HCT116 (cell line): ENCODE data around the gene RAB11FIP2. TPM values are rescaled to one million over a fixed set of nuclear protein-coding genes. Genes with fewer than 3 reads are reported as not detected.

Experiments used
- ATAC-seq: fragments of 200-7000 bp; cut with Tn5 transposase; 2 replicates; pipeline ENCODE4 v1.9.1; 2020; ENCODE audit warnings: mild to moderate bottlenecking, moderate library complexity
- BruUV-seq: library from RNA; stranded (reverse); fragments of 400-500 nt; replicated peaks from 2 replicates; lab custom pipeline; 2021; lab: Mats Ljungman, UMichigan
- CTCF ChIA-PET: fragments of 300-600 bp; sonication (Branson Sonifier 250); formaldehyde crosslinking; loops from one replicate; lab custom pipeline; 2021; ENCODE audit warnings: antibody characterized with exemption; lab: Charles Lee
- POLR2A ChIA-PET: fragments of 300-600, 350-600 bp; sonication (Branson Sonifier 250); formaldehyde crosslinking; loops from one replicate; lab custom pipeline; 2021; ENCODE audit warnings: antibody characterized with exemption; lab: Charles Lee
- RAD21 ChIA-PET, 2 experiments: fragments of 300-600 bp; sonication (Branson Sonifier 250); formaldehyde crosslinking; loops; one replicate each; lab custom pipeline; 2023; ENCODE audit warnings: low total read pairs in 2 of 2; ENCODE audit not compliant: uncharacterized antibody in 2 of 2, unreplicated experiment in 2 of 2, low non-redundant PET in 1 of 2; lab: Charles Lee
- DNase-seq: peaks from one replicate; pipeline ENCODE4 v3.0.0-alpha.2; 2010; ENCODE audit warnings: low read depth, low spot score
- H2AFZ ChIP-seq: fragments of 200-600 bp; shearing (Covaris generic), sonication (generic); 2 replicates; pipeline ENCODE4 v1.6.1; 2017; ENCODE audit warnings: low read depth, mixed run types, mixed read lengths, antibody characterized with exemption, low read length; ENCODE audit not compliant: poor library complexity, severe bottlenecking
- H3K27ac ChIP-seq: 2 replicates; pipeline ENCODE4 v1.5.1; 2012; ENCODE audit warnings: low read depth, low read length
- H3K27me3 ChIP-seq: fragments of 200-600 bp; sonication (generic); 2 replicates; pipeline ENCODE4 v1.6.1; 2016; ENCODE audit warnings: mixed run types, low read length, mixed read lengths; ENCODE audit not compliant: insufficient read depth
- H3K36me3 ChIP-seq, 2 experiments: fragments of 200-500 bp in 1 of 2; fragments of 200-600 bp in 1 of 2; sonication (Bioruptor generic) in 1 of 2; sonication (generic) in 1 of 2; 2 replicates each; pipeline versions ENCODE4 v1.5.1 to v1.6.1; 2014 to 2016; ENCODE audit warnings: low read length in 2 of 2, inconsistent platforms in 1 of 2, mixed read lengths in 1 of 2, mixed run types in 1 of 2; ENCODE audit not compliant: insufficient read depth in 2 of 2, control insufficient read depth in 1 of 2
- H3K4me1 ChIP-seq, 2 experiments: fragments of 200-600 bp in 1 of 2; sonication (generic) in 1 of 2; 2 replicates each; pipeline versions ENCODE4 v1.5.1 to v1.6.1; 2012 to 2017; ENCODE audit warnings: low read length in 2 of 2, inconsistent platforms in 1 of 2, mild to moderate bottlenecking in 1 of 2, mixed read lengths in 1 of 2, mixed run types in 1 of 2, moderate library complexity in 1 of 2; ENCODE audit not compliant: insufficient read depth in 2 of 2, control insufficient read depth in 1 of 2
- H3K4me2 ChIP-seq: fragments of 200-600 bp; sonication (generic); 2 replicates; pipeline ENCODE4 v1.6.1; 2017; ENCODE audit warnings: mixed run types, low read length, mixed read lengths
- H3K4me3 ChIP-seq, 2 experiments: fragments of 200-600 bp in 1 of 2; sonication (generic) in 1 of 2; replicated peaks in 1 of 2; 2 replicates each; pipeline ENCODE4 v1.5.1; 2011 to 2016; ENCODE audit warnings: low read length in 2 of 2, control low read depth in 1 of 2, low read depth in 1 of 2, mild to moderate bottlenecking in 1 of 2, mixed read lengths in 1 of 2, mixed run types in 1 of 2
- H3K79me2 ChIP-seq: fragments of 200-600 bp; sonication (generic); 2 replicates; pipeline ENCODE4 v1.6.1; 2017; ENCODE audit warnings: mild to moderate bottlenecking, mixed run types, low read length, moderate library complexity, mixed read lengths; ENCODE audit not compliant: insufficient read depth
- H3K9ac ChIP-seq: fragments of 200-600 bp; sonication (generic); 2 replicates; pipeline ENCODE4 v1.6.1; 2016; ENCODE audit warnings: low read length, mixed read lengths
- H3K9me2 ChIP-seq: fragments of 200-600 bp; sonication (generic), shearing (Covaris generic); 2 replicates; pipeline ENCODE4 v1.6.1; 2017; ENCODE audit warnings: mixed run types, mild to moderate bottlenecking, moderate library complexity; ENCODE audit not compliant: insufficient read depth
- H3K9me3 ChIP-seq, 2 experiments: fragments of 200-500 bp in 1 of 2; fragments of 200-600 bp in 1 of 2; sonication (Bioruptor generic) in 1 of 2; sonication (generic) in 1 of 2; 2 replicates each; pipeline ENCODE4 v1.6.1; 2014 to 2017; ENCODE audit warnings: low read length in 2 of 2, mixed read lengths in 2 of 2, inconsistent platforms in 1 of 2, low read depth in 1 of 2, mild to moderate bottlenecking in 1 of 2, mixed run types in 1 of 2, moderate library complexity in 1 of 2; ENCODE audit not compliant: control insufficient read depth in 1 of 2, insufficient read depth in 1 of 2
- H4K20me1 ChIP-seq: fragments of 200-600 bp; sonication (generic), shearing (Covaris generic); 2 replicates; pipeline ENCODE4 v1.6.1; 2017; ENCODE audit warnings: mixed run types, mild to moderate bottlenecking, moderate library complexity; ENCODE audit not compliant: insufficient read depth
- CTCF ChIP-seq, 3 experiments: fragments of 200-600 bp in 1 of 3; sonication (generic) in 1 of 3; IDR thresholded peaks in 2 of 3; conservative IDR thresholded peaks in 1 of 3; 2 replicates each; pipeline ENCODE4 v1.5.1; 2012 to 2017; ENCODE audit warnings: low read depth in 2 of 3, low read length in 2 of 3, antibody characterized with exemption in 1 of 3, borderline replicate concordance in 1 of 3, control low read depth in 1 of 3, mild to moderate bottlenecking in 1 of 3, mixed read lengths in 1 of 3, mixed run types in 1 of 3, moderate library complexity in 1 of 3; ENCODE audit not compliant: insufficient read depth in 1 of 3
- EGR1 ChIP-seq: IDR thresholded peaks from 2 replicates; pipeline ENCODE4 v1.6.1; 2012; ENCODE audit warnings: low read depth
- EZH2phosphoT487 ChIP-seq: fragments of 200-600 bp; IDR thresholded peaks from 2 replicates; pipeline ENCODE4 v1.6.1; 2018; ENCODE audit warnings: antibody characterized with exemption, borderline replicate concordance
- SIN3A ChIP-seq: IDR thresholded peaks from 2 replicates; pipeline ENCODE4 v1.6.1; 2012; ENCODE audit warnings: low read depth
- SP1 ChIP-seq: IDR thresholded peaks from 2 replicates; pipeline ENCODE4 v1.6.1; 2012; ENCODE audit warnings: low read depth
- SRF ChIP-seq: IDR thresholded peaks from 2 replicates; pipeline ENCODE4 v1.6.1; 2012; ENCODE audit warnings: low read depth
- YY1 ChIP-seq: IDR thresholded peaks from 2 replicates; pipeline ENCODE4 v1.6.1; 2011; ENCODE audit warnings: low read length, low read depth, moderate library complexity, mild to moderate bottlenecking; ENCODE audit not compliant: insufficient replicate concordance; ENCODE audit errors: extremely low read depth
- ZBTB33 ChIP-seq: IDR thresholded peaks from 2 replicates; pipeline ENCODE4 v1.6.1; 2011; ENCODE audit warnings: mild to moderate bottlenecking, low read length, moderate library complexity; ENCODE audit not compliant: insufficient replicate concordance; ENCODE audit errors: extremely low read depth
- ZFX ChIP-seq: fragments of 450-650 bp; IDR thresholded peaks from 2 replicates; pipeline ENCODE4 v1.6.1; 2017
- ZNF274 ChIP-seq: fragments of 200-500 bp; sonication (Bioruptor generic); IDR thresholded peaks from 2 replicates; pipeline ENCODE4 v1.6.1; 2014; ENCODE audit warnings: mild to moderate bottlenecking, low read depth, low read length, inconsistent platforms
- intact Hi-C: fragments of 100-400 bp; cut with micrococcal nuclease; formaldehyde crosslinking; loops from 2 replicates; pipeline ENCODE4 v1.10.0; 2022
- total RNA-seq: library from RNA; stranded (reverse); gene quantifications from one replicate; pipeline ENCODE4 v1.2.1, GENCODE V29; 2021; ENCODE audit not compliant: unreplicated experiment
- TF ChIP-seq, protein P1 (sequence below): IDR thresholded peaks from 2 replicates; pipeline ENCODE4 v1.6.1; 2012

RAB11FIP2 gene
- total RNA-seq, 1 experiment from 2014 or later = 16.8 TPM

DNA sequence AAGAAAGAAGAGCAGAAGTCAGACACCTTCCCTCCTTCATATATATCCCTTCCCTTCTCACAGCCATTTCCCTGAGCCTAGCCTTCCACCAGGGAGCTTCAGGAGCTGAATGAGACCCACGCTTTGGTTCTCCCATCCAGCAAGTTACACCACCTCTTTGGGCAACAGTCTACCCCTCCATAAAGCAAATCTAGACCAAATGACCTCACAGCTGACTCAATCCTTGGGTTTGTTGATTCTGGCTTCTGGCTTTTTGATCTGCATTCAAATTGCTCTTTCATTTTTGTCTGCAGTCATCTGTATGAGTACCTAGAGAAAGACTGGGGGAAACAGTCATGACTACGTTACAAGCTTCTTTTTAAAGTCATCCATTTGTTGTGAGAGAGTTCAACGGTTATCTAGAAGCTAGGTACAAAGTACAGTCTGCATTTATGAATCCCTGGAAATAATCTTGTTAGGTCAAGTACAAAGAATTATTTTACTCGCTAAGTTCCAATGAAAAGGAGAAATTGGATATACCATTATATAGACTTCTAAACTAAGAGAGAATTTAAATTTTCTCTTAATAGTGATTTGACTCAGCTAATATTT is 86.3 kb downstream of the RAB11FIP2 start:
- no peak for TF ChIP-seq SP1
- TF ChIP-seq CTCF (IDR thresholded peaks at IDR 0.05 in 2 of 3, conservative IDR thresholded peaks at IDR 0.05 in 1 of 3; ENCODE audit: borderline replicate concordance in 1 of 3, insufficient read depth in 1 of 3, low read depth in 2 of 3, low read length in 2 of 3) = no peak
- no peak for TF ChIP-seq EZH2phosphoT487
- TF ChIP-seq SIN3A = no peak
- no peak for TF ChIP-seq YY1
- TF ChIP-seq, protein P1, sequence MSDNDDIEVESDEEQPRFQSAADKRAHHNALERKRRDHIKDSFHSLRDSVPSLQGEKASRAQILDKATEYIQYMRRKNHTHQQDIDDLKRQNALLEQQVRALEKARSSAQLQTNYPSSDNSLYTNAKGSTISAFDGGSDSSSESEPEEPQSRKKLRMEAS = no peak
- no peak for TF ChIP-seq ZFX
- no peak for TF ChIP-seq EGR1
- no peak for TF ChIP-seq ZNF274
- TF ChIP-seq ZBTB33 = no peak
- no peak for TF ChIP-seq SRF
- BruUV-seq = no TSS peak
- Histone ChIP-seq H3K36me3 (no peaks in the 10 kb centered on the region), H3K9me2 (no peaks in the 10 kb centered on the region), H3K4me2 (no peak overlapping the region), H3K79me2 (no peaks in the 10 kb centered on the region), H3K27me3 (peaks cover 73% of the 10 kb centered on the region), H3K4me1 (no peaks in the 10 kb centered on the region), H3K27ac (no peak overlapping the region), H3K4me3 (no peak overlapping the region), H2AFZ (no peak overlapping the region), H4K20me1 (no peaks in the 10 kb centered on the region), H3K9ac (no peak overlapping the region), H3K9me3 (no peaks in the 10 kb centered on the region)
- CTCF ChIA-PET = no interaction called here
- DNase-seq (no peak), ATAC-seq (no peak)
- POLR2A ChIA-PET = no interaction called here
- RAD21 ChIA-PET = no interaction called here
- intact Hi-C loops = no loop called here
